HG02759 (cell line): Measurements from ENCODE around the gene MGAT5B.
"Not testable (repeated sequence)": the region's sequence is repeated elsewhere in the genome, so short reads cannot be mapped to it uniquely, and the experiment has no call there.

Experiments
- ATAC-seq: cut with Tn5 transposase; IDR thresholded peaks from one replicate; pipeline ENCODE4 v1.9.1; 2021; ENCODE audit warnings: mild to moderate bottlenecking, moderate library complexity; ENCODE audit not compliant: unreplicated experiment

Gene MGAT5B

DNA sequence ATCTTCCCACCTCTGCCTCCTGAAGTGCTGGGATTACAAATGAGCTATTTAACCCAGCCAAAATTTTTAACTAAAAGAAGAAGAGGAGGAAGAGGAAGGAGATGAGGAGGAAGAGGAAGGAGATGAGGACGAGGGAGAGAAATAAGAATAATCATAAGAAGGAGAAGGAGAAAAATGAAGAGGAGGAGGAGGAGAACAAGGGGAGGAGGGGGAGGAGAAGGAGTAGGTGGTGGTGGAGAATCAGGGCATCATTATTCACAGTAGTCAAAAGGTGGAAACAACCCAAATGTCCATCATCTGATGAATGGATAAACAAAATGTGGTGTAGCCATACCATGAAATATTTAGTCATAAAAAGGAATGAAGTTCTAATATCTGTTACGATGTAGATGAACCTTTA lies 21.2 kb upstream of the MGAT5B start:
- ATAC-seq: no peak

DNA sequence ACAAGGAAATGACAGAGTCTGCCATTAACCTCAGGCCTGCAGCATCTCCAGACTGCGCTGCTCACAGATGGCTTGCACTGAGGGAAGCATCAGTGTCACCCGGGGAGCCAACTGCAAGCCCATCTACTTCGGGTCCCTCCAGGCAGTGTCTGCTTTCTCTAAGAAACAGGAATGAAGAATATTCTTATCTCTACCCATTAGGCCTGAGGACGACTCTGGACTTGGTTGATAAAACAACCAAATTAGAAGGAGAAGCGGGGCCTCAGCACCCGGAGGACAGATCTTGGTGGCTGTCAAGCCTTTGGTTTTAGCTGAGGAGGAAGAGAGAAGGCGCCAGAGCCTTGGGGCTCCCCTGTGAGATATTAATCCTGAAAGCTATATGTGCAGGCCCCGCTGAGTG lies 19.5 kb upstream of the MGAT5B start:
- ATAC-seq: no peak

DNA sequence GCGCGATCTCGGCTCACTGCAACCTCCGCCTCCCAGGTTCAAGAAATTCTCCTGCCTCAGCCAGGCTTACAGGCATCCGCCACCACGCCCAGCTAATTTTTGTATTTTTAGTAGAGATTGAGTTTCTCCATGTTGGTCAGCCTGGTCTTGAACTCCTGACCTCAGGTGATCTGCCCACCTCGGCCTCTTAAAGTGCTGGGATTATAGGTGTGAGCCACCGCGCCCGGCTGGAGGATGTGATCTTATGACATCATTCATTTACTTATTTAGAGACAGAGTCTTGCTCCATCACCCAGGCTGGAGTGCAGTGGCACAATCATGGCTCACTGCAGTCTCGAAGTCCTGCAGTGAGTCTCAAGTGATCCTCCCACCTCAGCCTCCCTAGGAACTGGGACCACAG lies 19.0 kb upstream of the MGAT5B start:
- ATAC-seq: not testable (repeated sequence)

DNA sequence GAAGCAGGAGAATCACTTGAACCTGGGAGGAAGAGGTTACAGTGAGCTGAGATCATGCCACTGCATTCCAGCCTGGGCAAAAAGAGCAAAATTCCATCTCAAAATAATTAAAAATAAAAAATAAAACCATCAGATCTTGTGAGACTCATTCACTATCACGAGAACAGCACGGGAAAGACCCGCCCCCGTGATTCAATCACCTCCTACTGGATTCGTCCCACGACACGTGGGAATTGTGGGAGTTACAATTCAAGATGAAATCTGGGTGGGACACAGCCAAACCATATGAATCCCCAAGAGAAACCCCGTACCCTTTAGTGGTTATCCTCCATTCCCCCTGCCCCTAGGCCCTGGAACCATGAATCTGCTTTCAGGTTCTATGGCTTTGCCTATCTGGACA lies 15.4 kb upstream of the MGAT5B start:
- ATAC-seq: no peak

DNA sequence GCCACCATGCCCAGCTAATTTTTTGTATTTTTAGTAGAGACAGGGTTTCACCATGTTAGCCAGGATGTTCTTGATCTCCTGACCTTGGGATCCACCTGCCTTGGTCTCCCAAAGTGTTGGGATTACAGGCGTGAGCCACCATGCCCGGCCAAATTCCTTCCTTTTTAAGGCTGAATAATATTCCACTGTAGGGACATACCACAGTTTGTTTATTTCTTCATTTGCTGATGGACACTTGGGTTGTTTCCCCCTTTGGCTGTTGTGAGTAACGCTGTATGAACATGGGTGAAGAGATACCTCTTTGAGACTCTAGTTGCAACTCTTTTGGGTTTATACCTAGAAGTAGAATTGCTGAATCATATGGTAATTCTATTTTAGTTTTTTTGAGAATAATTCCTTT lies 13.1 kb upstream of the MGAT5B start:
- no peak for ATAC-seq

DNA sequence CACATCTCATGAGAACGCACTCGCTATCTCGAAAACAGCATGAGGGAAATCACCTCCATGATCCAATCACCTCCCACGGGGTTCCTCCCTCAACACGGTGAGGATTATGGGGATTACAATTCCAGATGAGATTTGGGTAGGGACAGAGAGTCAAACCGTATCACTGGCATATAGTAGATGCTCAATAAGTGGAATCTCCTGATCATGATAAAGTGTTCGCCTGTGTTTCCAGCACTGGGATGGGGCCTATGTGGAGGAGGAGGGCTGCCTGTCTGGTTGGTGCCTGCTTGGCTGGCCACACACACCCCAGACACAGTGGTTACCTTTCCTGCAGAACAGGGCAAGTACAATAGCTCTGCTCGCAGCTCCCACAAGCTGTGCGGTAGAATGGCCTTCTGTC lies 6.1 kb upstream of the MGAT5B start:
- ATAC-seq: no peak

GRCh38 chr17:76862494-76862893 lies 5.7 kb upstream of the MGAT5B start:
- ATAC-seq: no peak

DNA sequence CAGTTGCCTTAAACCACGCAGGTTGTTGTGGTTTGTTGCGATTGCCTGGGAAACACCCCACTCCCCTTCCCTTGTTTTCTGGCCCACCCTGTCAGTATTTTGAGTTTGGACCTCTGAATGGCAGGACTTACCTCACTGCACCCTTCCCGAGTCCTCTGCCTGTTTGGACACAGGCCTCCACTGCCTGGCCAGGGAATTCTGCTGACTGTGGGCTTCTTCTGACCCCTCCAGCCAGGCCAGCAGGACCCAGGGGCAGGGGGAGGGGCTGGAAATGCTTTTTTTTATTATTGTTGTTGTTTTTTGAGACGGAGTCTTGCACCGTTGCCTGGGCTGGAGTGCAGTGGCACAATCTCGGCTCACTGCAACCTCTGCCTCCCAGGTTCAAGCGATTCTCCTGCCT lies 4.2 kb upstream of the MGAT5B start:
- no peak for ATAC-seq

DNA sequence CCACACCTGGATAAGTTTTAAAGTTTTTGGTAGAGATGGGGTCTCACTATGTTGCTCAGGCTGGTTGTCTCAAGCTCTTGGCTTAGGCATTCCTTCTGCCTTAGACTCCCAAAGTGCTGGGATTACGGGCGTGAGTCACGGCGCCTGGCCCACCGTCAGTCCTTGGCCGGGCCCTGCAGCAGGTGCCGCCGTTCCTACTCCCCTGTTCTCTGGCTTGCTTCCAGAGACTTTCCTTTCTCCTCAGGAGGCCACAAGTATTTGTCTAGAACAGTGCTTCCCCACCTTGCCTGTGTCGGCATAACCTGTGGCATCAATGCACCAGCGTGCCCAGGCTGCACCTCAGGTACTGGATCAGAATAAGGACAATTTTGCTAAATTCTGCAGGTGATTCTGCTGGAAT lies 3.0 kb upstream of the MGAT5B start:
- no peak for ATAC-seq

DNA sequence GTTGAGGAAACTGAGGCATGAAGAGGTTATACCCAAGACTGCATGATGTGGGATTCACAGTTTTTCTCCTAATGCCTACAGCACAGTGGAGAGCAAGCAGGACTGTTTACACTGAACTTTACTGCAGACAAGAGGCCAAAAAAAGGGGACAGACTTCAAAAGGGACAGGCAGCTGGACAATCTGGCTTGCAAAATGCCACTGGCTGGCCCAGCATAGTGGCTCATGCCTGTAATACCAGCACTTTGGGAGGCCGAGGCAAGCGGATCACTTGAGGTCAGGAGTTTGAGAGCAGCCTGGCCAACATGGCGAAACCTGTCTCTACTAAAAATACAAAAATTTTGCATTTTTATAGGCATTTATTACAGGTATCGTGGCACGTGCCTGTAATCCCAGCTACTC lies 2.0 kb upstream of the MGAT5B start:
- no peak for ATAC-seq

DNA sequence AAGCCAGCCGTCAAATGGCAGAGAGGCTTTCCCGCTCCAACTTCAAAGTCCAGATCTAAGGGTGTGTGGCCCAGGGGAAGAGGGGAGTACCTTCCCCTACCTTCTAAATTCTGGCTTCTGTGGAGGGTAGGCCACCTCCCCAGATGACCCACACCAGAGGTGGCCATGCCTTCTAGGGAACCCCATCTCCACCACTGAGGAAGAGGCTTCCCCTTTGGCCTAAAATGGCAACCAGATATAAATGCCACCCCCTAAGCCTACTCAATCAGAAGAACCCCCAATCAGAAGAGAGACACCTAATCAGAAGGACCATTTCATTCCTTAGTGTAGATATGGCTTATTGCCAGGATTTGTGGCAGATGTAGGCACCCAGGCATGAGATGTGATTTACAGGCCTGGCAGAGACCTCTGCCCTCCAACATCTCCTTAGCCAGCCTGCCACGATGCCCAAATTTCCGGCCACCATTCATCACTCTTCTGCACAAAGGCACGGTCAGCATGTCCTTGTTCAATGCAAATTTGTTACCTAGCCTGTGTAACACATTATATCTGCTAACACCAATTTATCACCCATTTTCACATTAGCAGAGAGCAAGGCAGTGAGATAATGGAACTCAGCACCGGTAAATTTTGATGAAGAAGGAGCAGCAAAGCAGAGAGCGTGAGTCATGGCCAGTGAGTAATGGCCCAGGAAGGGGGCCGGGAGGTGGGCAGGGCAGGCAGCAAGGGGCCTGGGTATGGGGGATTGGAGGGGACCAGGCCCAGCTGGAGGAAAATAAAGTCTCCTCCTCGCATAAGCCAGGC lies 1.2 kb upstream of the MGAT5B start:
- no peak for ATAC-seq

DNA sequence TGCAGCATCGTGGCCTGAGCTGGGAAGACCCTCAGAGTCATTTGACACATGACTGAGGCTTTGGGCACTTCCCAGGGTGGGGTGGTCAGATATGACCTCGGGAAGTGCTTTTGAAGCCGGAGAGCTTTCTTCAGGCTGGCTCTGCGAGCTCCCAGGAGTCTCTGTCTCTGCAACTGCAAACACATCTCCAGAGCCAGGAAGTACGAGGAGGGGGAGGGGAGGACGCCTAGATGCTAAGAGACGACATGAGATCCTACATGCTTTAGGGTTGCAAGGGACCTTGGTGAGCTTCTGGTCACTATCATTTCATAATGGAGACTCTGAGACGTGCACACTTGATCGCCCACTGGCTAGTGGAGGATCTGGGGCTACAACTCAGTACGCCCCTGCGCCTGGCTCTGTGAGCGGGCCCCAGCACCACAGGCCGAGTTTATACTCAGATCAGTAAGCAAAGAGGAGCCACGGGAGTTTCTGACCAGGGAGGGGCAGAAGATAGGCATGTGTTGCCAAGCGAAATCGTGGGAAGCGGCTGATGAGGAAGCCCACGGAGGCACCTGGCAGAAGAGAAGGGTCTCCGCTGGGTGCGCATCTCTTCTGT lies 527 bp upstream of the MGAT5B start:
- ATAC-seq: no peak

DNA sequence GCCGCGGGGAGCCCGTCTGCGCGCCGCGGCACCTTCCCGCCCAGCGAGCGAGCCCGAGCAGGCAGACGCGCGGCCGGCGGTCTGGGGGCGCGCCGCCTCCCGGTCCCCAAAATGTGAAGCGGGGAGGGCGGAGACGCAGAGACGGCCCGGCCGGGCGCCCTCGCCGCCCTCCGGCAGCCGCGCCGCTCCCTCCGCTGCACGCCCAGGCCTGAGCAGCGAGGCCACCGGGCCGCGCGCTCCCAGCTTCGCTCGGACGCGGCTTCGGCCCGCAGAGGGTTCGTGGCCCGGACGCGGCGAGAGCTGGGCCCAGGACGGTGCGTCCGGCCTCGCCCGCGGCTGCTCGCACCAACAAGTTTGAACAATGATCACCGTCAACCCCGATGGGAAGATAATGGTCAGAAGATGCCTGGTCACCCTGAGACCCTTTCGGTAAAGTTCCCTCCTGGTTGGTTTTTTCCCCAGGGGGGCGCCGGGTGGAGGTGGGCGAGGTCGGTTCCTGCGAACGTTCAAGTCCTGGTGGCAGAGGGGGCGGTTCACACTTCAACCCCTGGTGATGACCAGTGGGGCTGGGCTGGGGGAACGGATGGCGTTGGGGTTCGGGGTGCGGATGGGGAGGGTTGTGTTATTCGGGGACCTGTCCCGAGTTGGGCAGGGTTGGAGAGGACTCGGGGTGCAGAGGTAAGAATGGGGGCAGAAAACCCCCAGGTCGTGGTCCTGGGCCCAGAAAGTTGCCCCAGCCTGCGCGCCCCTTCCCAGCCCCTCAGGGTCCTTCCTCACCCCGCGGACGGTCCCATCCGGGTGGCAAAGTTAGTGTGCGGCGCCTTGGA lies 678 bp downstream of the MGAT5B start:
- ATAC-seq: no peak

DNA sequence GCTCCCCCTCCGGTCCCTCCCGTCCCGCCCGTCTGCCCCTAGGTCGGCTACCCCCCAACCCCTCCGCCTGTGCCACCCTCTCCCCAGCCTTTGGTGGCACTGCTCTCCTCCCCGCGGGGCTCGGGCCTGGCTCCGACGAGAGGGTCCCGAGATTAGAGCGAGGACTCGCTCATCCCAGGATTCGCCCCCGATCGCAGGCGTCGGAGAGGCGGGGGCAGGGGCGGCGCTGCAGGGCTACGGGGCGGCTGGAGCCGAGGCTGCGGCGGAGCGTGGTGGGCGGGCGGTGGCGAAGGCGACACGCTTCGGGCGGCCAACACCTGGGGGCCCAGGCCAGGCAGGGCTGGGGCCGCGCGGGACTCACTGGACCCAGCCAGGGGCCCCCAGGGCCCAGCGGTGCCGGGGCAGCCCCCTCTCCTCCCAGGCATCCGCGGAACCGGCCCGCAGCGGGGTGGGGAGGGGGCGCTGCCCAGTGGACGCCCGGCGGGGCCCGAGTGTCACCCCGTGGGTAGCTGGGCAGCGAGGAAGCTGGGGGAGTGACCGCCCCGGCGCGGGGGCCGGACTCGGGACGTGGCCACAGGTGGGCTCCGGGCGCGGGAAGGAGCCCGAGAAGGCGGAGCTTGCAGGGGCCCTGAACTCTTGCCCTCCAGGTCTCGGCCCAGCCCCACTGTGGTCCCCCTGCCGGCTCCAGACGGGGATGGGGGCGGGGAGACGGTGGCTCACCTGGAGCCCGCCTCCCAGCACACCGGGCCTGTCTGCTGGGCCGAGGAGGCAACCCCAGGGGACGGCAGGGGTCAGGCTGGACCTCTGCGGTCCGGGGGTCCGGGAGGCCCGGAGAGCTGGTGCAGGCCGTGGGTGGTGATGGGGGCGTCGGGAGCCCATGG lies 1.5 kb downstream of the MGAT5B start:
- no peak for ATAC-seq

- ATAC-seq: no peak
Observed at GRCh38 chr17:76870377-76870714, 2.1 kb downstream of the MGAT5B start.

DNA sequence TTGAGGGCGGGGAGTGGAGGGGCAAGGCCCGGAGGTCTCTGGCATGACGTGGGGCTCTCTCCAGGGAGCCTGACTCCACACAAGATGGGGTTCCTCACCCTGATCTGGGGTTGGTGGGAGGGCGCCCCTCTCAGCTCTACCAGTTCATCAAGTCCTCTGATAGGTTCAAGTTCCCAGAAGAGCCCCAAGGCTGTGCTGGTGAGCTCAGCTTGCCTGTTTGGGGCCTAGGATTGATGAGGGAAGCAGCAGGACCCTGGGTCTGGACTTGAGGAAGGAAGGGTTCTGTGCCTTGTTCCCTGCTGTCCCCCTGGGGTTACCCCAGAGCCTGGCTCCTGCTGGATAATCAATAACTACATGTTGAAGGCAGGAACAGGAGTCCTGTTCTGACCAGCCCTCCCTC lies 3.5 kb downstream of the MGAT5B start:
- no peak for ATAC-seq

- ATAC-seq: no peak
Observed at GRCh38 chr17:76872221-76872873, 4.1 kb downstream of the MGAT5B start.

DNA sequence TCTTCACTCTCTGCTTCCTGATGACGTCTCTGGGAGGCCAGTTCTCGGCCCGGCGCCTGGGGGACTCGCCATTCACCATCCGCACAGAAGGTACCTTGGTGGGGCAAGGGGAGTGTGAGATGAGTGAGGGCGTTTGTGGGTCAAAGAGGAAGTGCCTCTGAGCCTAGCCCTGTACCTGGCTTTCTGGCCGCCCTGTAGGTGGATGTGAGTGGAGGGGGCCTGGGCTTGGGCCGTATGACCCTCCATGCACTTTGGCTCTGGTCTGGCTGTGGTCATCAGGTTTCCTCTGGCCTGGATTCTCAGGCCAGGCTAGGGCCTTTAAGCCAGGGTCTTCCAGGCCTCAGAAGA lies 4.6 kb downstream of the MGAT5B start:
- ATAC-seq: no peak

DNA sequence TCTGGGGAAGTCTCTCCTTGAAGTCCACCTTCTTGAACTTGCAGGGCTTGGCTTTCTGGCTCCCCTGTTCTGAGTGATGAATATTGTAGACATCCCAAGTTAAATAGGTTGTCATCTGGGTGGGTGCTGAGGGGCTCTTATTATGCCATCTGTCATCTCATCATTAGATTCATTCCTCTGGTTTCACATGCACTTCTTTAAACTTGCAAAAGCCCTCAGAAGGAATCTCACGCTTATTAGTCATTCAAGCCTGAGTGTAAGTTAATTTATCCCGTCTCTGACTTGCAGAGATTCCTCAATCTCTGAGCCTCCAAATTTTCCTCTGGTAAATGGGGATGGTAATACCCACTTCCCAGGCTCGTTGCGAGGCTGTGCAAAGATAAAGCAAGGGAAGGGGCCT lies 5.7 kb downstream of the MGAT5B start:
- ATAC-seq: no peak

GRCh38 chr17:76877437-76877836 lies 9.2 kb downstream of the MGAT5B start:
- ATAC-seq: no peak

GRCh38 chr17:76878568-76878967 lies 10.4 kb downstream of the MGAT5B start:
- ATAC-seq: no peak
